Esophagus muscularis mucosa (tissue), 4 donors: Measurements from ENCODE around the gene SLC35B4. TPM values are rescaled to one million over a fixed set of nuclear protein-coding genes. Genes with fewer than 3 reads are reported as not detected.

Source experiments
- DNase-seq: peaks from one replicate; pipeline ENCODE4 v3.0.0-alpha.2; 2017; ENCODE audit errors: extremely low spot score
- H3K27ac ChIP-seq, 4 donors: fragments of 200-600 bp; sonication (generic); replicated peaks in 1 of 4; 1 replicate in 3 of 4; 2 replicates in 1 of 4; pipeline ENCODE4 v1.5.1; 2016 to 2019; ENCODE audit warnings: mild to moderate bottlenecking in 1 of 4
- H3K27me3 ChIP-seq, 4 donors: fragments of 200-600 bp; sonication (generic); one replicate each; pipeline versions ENCODE4 v1.5.1 to v1.6.0; 2016 to 2019
- H3K36me3 ChIP-seq, 4 donors: fragments of 200-600 bp; sonication (generic); one replicate each; pipeline ENCODE4 v1.5.1; 2016 to 2019
- H3K4me1 ChIP-seq, 4 donors: fragments of 200-600 bp; sonication (generic); one replicate each; pipeline ENCODE4 v1.5.1; 2016 to 2019
- H3K4me3 ChIP-seq, 4 donors: fragments of 200-600 bp; sonication (generic); 1 replicate in 2 of 4; 2 replicates in 2 of 4; pipeline ENCODE4 v1.5.1; 2016 to 2019; ENCODE audit warnings: mild to moderate bottlenecking in 4 of 4, moderate library complexity in 1 of 4
- H3K9me3 ChIP-seq, 4 donors: fragments of 200-600 bp; sonication (generic); 1 replicate in 3 of 4; 2 replicates in 1 of 4; pipeline ENCODE4 v1.5.1; 2016 to 2019
- CTCF ChIP-seq, 3 experiments: fragments of 200-600 bp in 2 of 3; fragments of 450-650 bp in 1 of 3; sonication (generic) in 2 of 3; IDR thresholded peaks; one replicate each; pipeline ENCODE4 v1.5.1; 2017 to 2019; ENCODE audit warnings: antibody characterized with exemption in 3 of 3, mild to moderate bottlenecking in 2 of 3, moderate library complexity in 1 of 3
- EP300 ChIP-seq: sonication (generic); formaldehyde crosslinking; IDR thresholded peaks from one replicate; pipeline ENCODE4 v1.6.1; 2017; ENCODE audit warnings: antibody characterized with exemption
- POLR2A ChIP-seq: fragments of 450-650 bp; IDR thresholded peaks from one replicate; pipeline ENCODE4 v1.6.1; 2017; ENCODE audit warnings: antibody characterized with exemption, moderate library complexity, mild to moderate bottlenecking, low read depth
- POLR2AphosphoS5 ChIP-seq, 2 donors: sonication (generic); formaldehyde crosslinking; IDR thresholded peaks; one replicate each; pipeline ENCODE4 v1.6.1; 2017; ENCODE audit warnings: antibody characterized with exemption in 2 of 2
- WGBS: methylation state at CpG from one replicate; pipeline ENCODE4 v1.1.5; 2018; 5-methylcytosine and 5-hydroxymethylcytosine counted together
- intact Hi-C: fragments of 100-400 bp; cut with DNase I; formaldehyde crosslinking; loops from one replicate; pipeline ENCODE4 v1.15.1; 2023
- total RNA-seq, 4 donors: library from RNA; depleted of rRNA; stranded (reverse); fragments of >200 nt; gene quantifications; one replicate each; pipeline versions ENCODE4 v1.1.0 to v1.2.1, GENCODE V29; 2016

Gene SLC35B4
- total RNA-seq, 4 donors from 2014 or later: 6.6 to 8.6 (median 7.9) TPM

- Histone ChIP-seq H3K27ac (no peak overlapping the region), H3K27me3 (peaks cover 0 to 7% (median 0%) of the 10 kb centered on the region in 4 donors), H3K4me1 (no peaks in the 10 kb centered on the region), H3K9me3 (no peaks in the 10 kb centered on the region), H3K4me3 (no peak overlapping the region), H3K36me3 (no peaks in the 10 kb centered on the region)
- DNase-seq: no peak
- WGBS: 80% methylated on average over 7 of the region's 8 CpGs
- intact Hi-C loops: no loop called here
- TF ChIP-seq POLR2AphosphoS5 (IDR thresholded peaks at IDR 0.05) (no peak), POLR2A (no peak), EP300 (no peak), CTCF (IDR thresholded peaks at IDR 0.05) (no peak)
These were observed 46.1 kb upstream of the SLC35B4 start for GRCh38 chr7:134362587-134363483.

GRCh38 chr7:134359787-134360432, 43.2 kb upstream of the SLC35B4 start:
- Histone ChIP-seq H3K27me3 (peaks cover 0 to 7% (median 0%) of the 10 kb centered on the region in 4 donors), H3K36me3 (no peaks in the 10 kb centered on the region), H3K4me1 (no peaks in the 10 kb centered on the region), H3K4me3 (no peak overlapping the region), H3K27ac (no peak overlapping the region), H3K9me3 (no peaks in the 10 kb centered on the region)
- DNase-seq: no peak
- intact Hi-C loops: no loop called here
- TF ChIP-seq CTCF (IDR thresholded peaks at IDR 0.05) (no peak), POLR2A (no peak), EP300 (no peak), POLR2AphosphoS5 (IDR thresholded peaks at IDR 0.05) (no peak)
- WGBS: 84% methylated on average over 5 of the region's 5 CpGs

GRCh38 chr7:134357486-134357885, 40.8 kb upstream of the SLC35B4 start:
- Histone ChIP-seq H3K4me3 (no peak overlapping the region), H3K36me3 (no peaks in the 10 kb centered on the region), H3K27ac (no peak overlapping the region), H3K27me3 (peaks cover 0 to 2% (median 0%) of the 10 kb centered on the region in 4 donors), H3K4me1 (no peaks in the 10 kb centered on the region), H3K9me3 (no peaks in the 10 kb centered on the region)
- 95% methylated on average over 4 of the region's 4 CpGs for whole genome bisulfite sequencing
- intact Hi-C loops: no loop called here
- no peak for DNase-seq
- TF ChIP-seq CTCF (IDR thresholded peaks at IDR 0.05) (no peak), EP300 (no peak), POLR2AphosphoS5 (IDR thresholded peaks at IDR 0.05) (no peak), POLR2A (no peak)

- H3K4me3 ChIP-seq: no peak overlapping the region
These were observed 39.7 kb upstream of the SLC35B4 start for GRCh38 chr7:134356421-134356936.

GRCh38 chr7:134355927-134356326, 39.2 kb upstream of the SLC35B4 start:
- no peaks in the 10 kb centered on the region for H3K9me3 ChIP-seq
- no peaks in the 10 kb centered on the region for H3K27me3 ChIP-seq
- WGBS: 38% methylated on average over 4 of the region's 4 CpGs
- intact Hi-C loops: no loop called here
- H3K27ac ChIP-seq: no peak overlapping the region
- no peaks in the 10 kb centered on the region for H3K4me1 ChIP-seq
- no peak for DNase-seq
- no peaks in the 10 kb centered on the region for H3K36me3 ChIP-seq
- no peak overlapping the region for H3K4me3 ChIP-seq
- TF ChIP-seq POLR2A: no peak
- TF ChIP-seq CTCF (IDR thresholded peaks at IDR 0.05): no peak
- TF ChIP-seq POLR2AphosphoS5 (IDR thresholded peaks at IDR 0.05): no peak
- TF ChIP-seq EP300: no peak

More at GRCh38 chr7:134356421-134356936, 39.7 kb upstream of the SLC35B4 start:
- 83% methylated on average over 9 of the region's 9 CpGs for WGBS
- no peaks in the 10 kb centered on the region for H3K9me3 ChIP-seq
- DNase-seq: no peak
- TF ChIP-seq EP300: no peak
- no peaks in the 10 kb centered on the region for H3K36me3 ChIP-seq
- H3K27me3 ChIP-seq: no peaks in the 10 kb centered on the region
- no peaks in the 10 kb centered on the region for H3K4me1 ChIP-seq
- intact Hi-C loops: no loop called here
- no peak overlapping the region for H3K27ac ChIP-seq
